ENCODE results near the gene CEMIP. TPM values are rescaled to one million over a fixed set of nuclear protein-coding genes. Genes with fewer than 3 reads are reported as not detected.
A peak's percentile ranks its signal among the peaks of the same experiment; 100 is the strongest.

The CEMIP gene
- polyA plus RNA-seq, 2 of the 4 experiments (the other 2 are of a cell fraction) = 0.54 to 0.84 TPM

DNA sequence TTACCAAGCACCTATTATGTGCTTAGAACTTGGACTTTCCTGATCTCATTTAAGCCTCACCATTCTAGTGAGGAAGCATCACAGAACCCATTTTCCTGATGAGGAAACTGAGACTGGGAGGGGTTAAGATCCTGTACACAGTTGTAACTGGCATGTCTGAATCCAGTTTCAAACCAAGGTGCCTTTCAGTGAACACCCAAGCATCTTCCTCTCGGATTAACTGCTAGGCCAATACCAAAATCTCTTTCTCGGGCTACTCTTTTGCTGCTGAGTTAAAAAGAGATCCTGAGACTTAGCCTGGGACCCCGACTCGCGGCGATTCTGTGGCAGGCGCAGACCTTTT, 578 bp upstream of the CEMIP start:
- Histone ChIP-seq H3K4me1 (peaks cover 12% of the 10 kb centered on the region; the same call in 2 of the 3 replicates), H3K4me3 (peak overlapping the region; percentile 56), H3K4me2 (peak overlapping the region; percentile 98), H3K9me3 (no peaks in the 10 kb centered on the region), H3K27ac (peak overlapping the region in 1 of 2 experiments; percentile 51; a peak in 2 of 6 replicates)
- WGBS (ENCODE audit: missing lambda C conversion rate) = 21% methylated on average over 7 of the region's 7 CpGs
- TF ChIP-seq CHD4 (IDR thresholded peaks at IDR 0.05; ENCODE audit: borderline replicate concordance) (peak; percentile 78; the same call in 1 of the 2 replicates), KDM1A (IDR thresholded peaks at IDR 0.05; ENCODE audit: low read depth) (peak; percentile 90), EHF (CRISPR knock-in tag; IDR thresholded peaks at IDR 0.05) (no peak)
- CTCF ChIA-PET = interaction anchor here (0.9 to 7.5 kb wide), 51 partner anchors 8 to 391 kb away, joined by 3 to 362 read pairs (median 5); partner anchors contain the start of gene ABHD17C
- no peak for ATAC-seq
- peak in 1 of 2 experiments; percentile 12 for DNase-seq (ENCODE audit: low read depth in 1 of 2, low spot score in 1 of 2)
- FAIRE-seq = no peak
- POLR2A ChIA-PET = interaction anchor here (0.9 to 1.7 kb wide), 2 partner anchors 83 to 211 kb away, joined by 3 to 5 read pairs; partner anchors contain the start of gene ABHD17C

- TF ChIP-seq USF2 (IDR thresholded peaks at IDR 0.05) (no peak), ATOH8 (CRISPR knock-in tag; IDR thresholded peaks at IDR 0.05; ENCODE audit: low read depth) (no peak), HEYL (CRISPR knock-in tag; IDR thresholded peaks at IDR 0.05) (no peak), MAZ (IDR thresholded peaks at IDR 0.05; ENCODE audit: borderline replicate concordance, low read depth, low read length) (no peak)
- peak; percentile 52 to 66 for ATAC-seq
- peaks cover 12% of the 10 kb centered on the region; the same call in 2 of the 3 replicates for H3K4me1 ChIP-seq
- H3K9me3 ChIP-seq = no peaks in the 10 kb centered on the region
- H3K4me2 ChIP-seq = peak overlapping the region; percentile 98
- H3K27ac ChIP-seq = peak overlapping the region in 1 of 2 experiments; percentile 44; a peak in 2 of 6 replicates
- POLR2A ChIA-PET = interaction anchor here (0.9 to 1.7 kb wide), 3 partner anchors 84 to 212 kb away, joined by 3 to 5 read pairs (median 3); partner anchors contain the start of gene ABHD17C
- no peak for FAIRE-seq
- H3K4me3 ChIP-seq = peak overlapping the region; percentile 56
- peak; percentile 41 to 49 for DNase-seq (ENCODE audit: low read depth in 1 of 2, low spot score in 1 of 2)
- 4% methylated on average over 28 of the region's 45 CpGs for WGBS (ENCODE audit: missing lambda C conversion rate)
- CTCF ChIA-PET = interaction anchor here (0.6 to 7.5 kb wide), 122 partner anchors 8 to 1515 kb away, joined by 3 to 362 read pairs (median 4); partner anchors contain the start of gene ABHD17C
Measured at GRCh38 chr15:80779658-80780415, 667 bp downstream of the CEMIP start.

DNA sequence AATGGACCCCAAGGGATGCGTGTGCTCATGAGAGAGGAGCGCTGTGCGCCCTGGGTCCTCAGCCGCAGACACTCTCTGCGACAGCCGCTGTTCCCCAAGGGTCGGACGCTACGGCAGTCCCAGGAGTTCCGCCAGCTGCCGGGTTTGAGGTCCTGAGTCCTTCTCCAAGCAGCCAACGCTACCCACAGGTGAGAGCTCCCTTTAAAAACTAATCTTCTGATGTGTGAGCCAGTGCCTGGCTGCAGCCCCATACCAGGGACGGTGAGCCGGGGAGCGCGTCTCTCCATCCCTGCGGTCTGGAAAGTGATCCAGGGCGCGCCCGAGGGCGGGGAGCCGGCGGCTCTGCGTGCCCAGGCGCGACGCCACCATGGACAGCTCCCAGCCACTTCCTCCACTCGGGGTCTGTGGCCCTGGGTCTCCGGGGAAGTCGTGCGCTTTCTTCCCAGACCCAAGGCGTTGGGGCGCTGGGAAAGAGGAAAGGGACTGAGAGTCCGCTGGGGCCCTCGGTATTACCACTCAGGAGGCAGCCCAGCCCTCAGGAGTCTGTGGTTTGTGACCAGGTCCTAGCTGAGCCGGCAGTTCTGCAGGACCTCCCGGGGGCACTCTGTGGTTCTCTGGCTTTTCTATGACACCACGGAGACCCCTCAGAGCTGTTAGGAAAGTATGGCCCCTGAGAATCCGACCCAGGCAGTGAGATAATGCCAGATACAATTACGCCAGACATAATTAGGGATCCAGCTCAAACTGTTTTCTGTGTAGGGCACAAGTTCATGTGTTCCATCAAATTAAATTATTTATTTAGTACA, 1.4 kb downstream of the CEMIP start:
- DNase-seq (ENCODE audit: low read depth in 1 of 2, low spot score in 1 of 2) (peak; percentile 41 to 57), FAIRE-seq (no peak), ATAC-seq (peak; percentile 26 to 27; a peak in 5 of 6 replicates)
- WGBS (ENCODE audit: missing lambda C conversion rate) = 19% methylated on average over 22 of the region's 40 CpGs
- CTCF ChIA-PET = interaction anchor here (0.6 to 7.5 kb wide), 44 partner anchors 10 to 1515 kb away, joined by 3 to 362 read pairs (median 7); no protein-coding TSS in a partner anchor
- peak overlapping the region; percentile 98 for H3K4me2 ChIP-seq
- peak overlapping the region; percentile 56 for H3K4me3 ChIP-seq
- H3K9me3 ChIP-seq = no peaks in the 10 kb centered on the region
- peaks cover 12% of the 10 kb centered on the region; the same call in 2 of the 3 replicates for H3K4me1 ChIP-seq
- H3K27ac ChIP-seq = no peak overlapping the region
- POLR2A ChIA-PET = interaction anchor here (1.3 kb wide), 1 partner anchor 176 kb away, joined by 3 read pairs; no protein-coding TSS in a partner anchor
- no peak for TF ChIP-seq CHD2 (IDR thresholded peaks at IDR 0.05; ENCODE audit: low read length, partially characterized antibody)
- TF ChIP-seq GATA3 (IDR thresholded peaks at IDR 0.05; ENCODE audit: borderline replicate concordance) = no peak
- TF ChIP-seq PBX3 (IDR thresholded peaks at IDR 0.05) = no peak
- no peak for TF ChIP-seq EP300 (IDR thresholded peaks at IDR 0.05)
- TF ChIP-seq CBX8 (IDR thresholded peaks at IDR 0.05) = no peak
- TF ChIP-seq FOSB (CRISPR knock-in tag; IDR thresholded peaks at IDR 0.05) = no peak
- TF ChIP-seq NFE2L2 (conservative IDR thresholded peaks at IDR 0.05; ENCODE audit: low read length) = no peak
- no peak for TF ChIP-seq KDM1A (IDR thresholded peaks at IDR 0.05; ENCODE audit: low read depth)
- peak; percentile 19; the same call in 1 of the 2 replicates for TF ChIP-seq HDAC2 (IDR thresholded peaks at IDR 0.05)
- no peak for TF ChIP-seq TFCP2L1 (CRISPR knock-in tag; IDR thresholded peaks at IDR 0.05)
- no peak for TF ChIP-seq JUNB (IDR thresholded peaks at IDR 0.05)
- TF ChIP-seq CBX2 (IDR thresholded peaks at IDR 0.05; ENCODE audit: borderline replicate concordance, low read depth) = no peak
- 0 out of 2 replicates have a peak, but pooled peaks have one; percentile 8 for TF ChIP-seq FOXS1 (CRISPR knock-in tag; IDR thresholded peaks at IDR 0.05)
- TF ChIP-seq, protein P1, sequence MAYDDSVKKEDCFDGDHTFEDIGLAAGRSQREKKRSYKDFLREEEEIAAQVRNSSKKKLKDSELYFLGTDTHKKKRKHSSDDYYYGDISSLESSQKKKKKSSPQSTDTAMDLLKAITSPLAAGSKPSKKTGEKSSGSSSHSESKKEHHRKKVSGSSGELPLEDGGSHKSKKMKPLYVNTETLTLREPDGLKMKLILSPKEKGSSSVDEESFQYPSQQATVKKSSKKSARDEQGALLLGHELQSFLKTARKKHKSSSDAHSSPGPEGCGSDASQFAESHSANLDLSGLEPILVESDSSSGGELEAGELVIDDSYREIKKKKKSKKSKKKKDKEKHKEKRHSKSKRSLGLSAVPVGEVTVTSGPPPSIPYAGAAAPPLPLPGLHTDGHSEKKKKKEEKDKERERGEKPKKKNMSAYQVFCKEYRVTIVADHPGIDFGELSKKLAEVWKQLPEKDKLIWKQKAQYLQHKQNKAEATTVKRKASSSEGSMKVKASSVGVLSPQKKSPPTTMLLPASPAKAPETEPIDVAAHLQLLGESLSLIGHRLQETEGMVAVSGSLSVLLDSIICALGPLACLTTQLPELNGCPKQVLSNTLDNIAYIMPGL (CRISPR knock-in tag; IDR thresholded peaks at IDR 0.05; ENCODE audit: borderline replicate concordance) = no peak
- no peak for TF ChIP-seq ZFP36 (IDR thresholded peaks at IDR 0.05; ENCODE audit: borderline replicate concordance, partially characterized antibody)
- no peak for TF ChIP-seq HES2 (IDR thresholded peaks at IDR 0.05)
- TF ChIP-seq USF2 (IDR thresholded peaks at IDR 0.05) = no peak
- TF ChIP-seq, protein P2, sequence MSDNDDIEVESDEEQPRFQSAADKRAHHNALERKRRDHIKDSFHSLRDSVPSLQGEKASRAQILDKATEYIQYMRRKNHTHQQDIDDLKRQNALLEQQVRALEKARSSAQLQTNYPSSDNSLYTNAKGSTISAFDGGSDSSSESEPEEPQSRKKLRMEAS (IDR thresholded peaks at IDR 0.05) = peak; percentile 31; the same call in 1 of the 2 replicates
- TF ChIP-seq RCOR1 (IDR thresholded peaks at IDR 0.05; ENCODE audit: low read depth, low read length) = no peak
